GM12801 (cell line): ENCODE data around the gene ASB10.

Source experiments
- CTCF ChIP-seq: IDR thresholded peaks from one replicate; pipeline ENCODE4 v1.5.1; 2011; ENCODE audit warnings: control low read depth; ENCODE audit not compliant: insufficient read length; ENCODE audit errors: extremely low read depth

Gene ASB10

GRCh38 chr7:151186640-151187408, at the start of gene ASB10:
Gene ASB10 (minus strand): TSS chr7:151187250. CDS start chr7:151187130, 120 bp downstream.
- TF ChIP-seq CTCF = no peak

- no peak for TF ChIP-seq CTCF
Observed at GRCh38 chr7:151236406-151236805, 49.4 kb upstream of the ASB10 start.

GRCh38 chr7:151235091-151235787, 48.2 kb upstream of the ASB10 start:
- no peak for TF ChIP-seq CTCF

GRCh38 chr7:151233804-151234203, 46.8 kb upstream of the ASB10 start:
- no peak for TF ChIP-seq CTCF

GRCh38 chr7:151232917-151233701, 46.1 kb upstream of the ASB10 start:
- TF ChIP-seq CTCF = no peak

- TF ChIP-seq CTCF = no peak
Observed at GRCh38 chr7:151232091-151232916, 45.3 kb upstream of the ASB10 start, which contains the start of gene CHPF2. Gene CHPF2 (plus strand): TSS chr7:151232483. CDS start chr7:151234012, 1,529 bp downstream.
